GM15510 (cell line): ENCODE data around the gene RNF41.

Source experiments
- POLR2A ChIP-seq: IDR thresholded peaks from 3 replicates; pipeline ENCODE4 v1.6.1; 2011; ENCODE audit warnings: borderline replicate concordance; ENCODE audit not compliant: insufficient read length; ENCODE audit errors: extremely low read depth

RNF41 gene

GRCh38 chr12:56169229-56169759, 52.4 kb downstream of the RNF41 start:
- TF ChIP-seq POLR2A, result no peak

GRCh38 chr12:56165369-56165768, 56.4 kb downstream of the RNF41 start:
- no peak for TF ChIP-seq POLR2A

DNA sequence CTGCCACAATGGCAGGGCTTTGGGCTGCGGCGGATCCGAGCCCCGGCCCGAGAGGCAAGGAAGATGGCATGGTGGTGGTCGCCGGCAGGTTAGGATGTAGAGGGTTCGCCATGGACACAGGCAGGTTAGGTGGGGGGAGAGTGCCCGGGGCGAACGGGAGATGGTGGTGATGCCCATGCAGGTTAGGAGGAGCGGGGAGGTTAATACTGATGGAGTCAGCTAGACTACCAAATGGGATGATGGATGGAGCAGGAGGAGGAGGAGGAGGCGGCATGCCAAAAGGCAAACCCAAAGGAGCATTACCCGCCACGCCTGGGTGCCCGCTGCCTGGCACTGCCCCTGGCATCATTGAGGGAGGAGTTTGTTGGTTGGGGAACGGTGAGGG, 57.4 kb downstream of the RNF41 start:
- no peak for TF ChIP-seq POLR2A

DNA sequence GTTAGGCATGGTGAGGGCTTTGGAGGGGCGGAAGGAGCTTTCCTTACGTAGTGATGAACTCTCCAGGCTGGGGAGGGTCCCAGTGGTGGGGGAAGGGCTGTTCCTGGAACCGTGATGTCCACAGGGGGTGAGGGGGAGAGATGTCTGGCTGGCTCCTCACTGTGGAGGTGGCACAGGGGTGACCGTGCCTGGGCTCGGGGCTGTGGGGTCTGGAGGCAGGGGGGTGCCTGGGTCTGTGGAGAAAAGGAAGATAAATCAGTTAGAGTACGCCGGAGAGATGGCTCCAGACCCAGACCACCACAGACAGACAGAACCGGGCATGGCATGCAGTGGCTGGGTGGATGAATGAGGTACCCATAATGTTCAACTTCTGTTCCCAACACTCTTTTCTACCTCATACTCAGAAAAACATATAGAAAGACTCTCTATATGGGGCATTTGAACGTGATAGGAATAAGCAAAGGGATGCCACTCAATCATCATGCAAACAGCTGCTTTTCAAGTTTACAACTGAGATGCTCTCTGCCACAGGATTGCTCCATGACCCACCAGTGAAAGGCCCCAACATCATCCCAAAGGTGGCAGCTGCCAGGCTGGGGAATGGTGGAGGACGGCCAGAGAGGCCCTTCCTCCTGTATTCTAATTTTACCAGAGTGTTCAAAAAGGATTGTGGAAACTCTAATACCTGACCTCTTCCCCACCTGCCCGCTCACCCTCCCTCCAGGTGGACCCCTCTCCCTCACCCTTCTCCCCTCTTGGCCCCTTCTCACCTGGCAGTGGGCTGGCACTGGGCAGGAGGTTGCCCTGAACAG, 58.0 kb downstream of the RNF41 start:
- no peak for TF ChIP-seq POLR2A

- TF ChIP-seq POLR2A, result no peak
These were observed 59.0 kb downstream of the RNF41 start for GRCh38 chr12:56162468-56163290.

- no peak for TF ChIP-seq POLR2A
These were observed 59.9 kb downstream of the RNF41 start for GRCh38 chr12:56161690-56162351.

DNA sequence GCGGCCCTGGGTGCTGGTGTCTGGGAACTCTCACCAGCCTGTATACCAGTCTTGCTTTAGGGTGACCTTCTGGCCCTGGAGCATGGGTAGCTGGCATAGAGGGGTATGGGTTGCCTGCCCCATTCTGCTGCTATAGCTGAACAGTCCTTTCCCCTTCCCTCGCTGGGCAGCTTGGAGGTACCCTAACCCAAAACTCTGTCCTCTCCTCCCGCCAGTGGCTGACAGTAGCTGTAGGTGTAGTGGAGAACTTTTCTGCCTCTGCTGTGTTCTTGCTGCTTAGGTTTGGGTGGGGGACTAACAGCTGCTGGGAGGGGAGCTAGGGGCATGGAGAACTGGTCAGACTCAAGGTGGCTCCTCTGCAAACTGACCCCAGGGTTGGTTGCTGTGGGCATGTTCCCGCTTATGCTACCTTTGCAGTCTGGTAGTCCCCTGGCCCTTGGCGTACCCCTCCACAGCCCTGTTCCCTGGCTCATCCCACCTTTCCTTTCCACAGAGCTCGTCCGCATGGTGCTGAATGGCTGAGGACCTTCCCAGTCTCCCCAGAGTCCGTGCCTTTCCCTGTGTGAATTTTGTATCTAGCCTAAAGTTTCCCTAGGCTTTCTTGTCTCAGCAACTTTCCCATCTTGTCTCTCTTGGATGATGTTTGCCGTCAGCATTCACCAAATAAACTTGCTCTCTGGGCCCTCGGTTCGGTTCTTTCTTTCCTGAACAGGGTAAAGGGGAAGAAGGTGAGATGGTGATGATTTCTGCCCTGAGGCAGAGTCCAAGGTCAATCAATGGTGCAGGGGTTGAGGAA, 60.6 kb downstream of the RNF41 start:
- no peak for TF ChIP-seq POLR2A

DNA sequence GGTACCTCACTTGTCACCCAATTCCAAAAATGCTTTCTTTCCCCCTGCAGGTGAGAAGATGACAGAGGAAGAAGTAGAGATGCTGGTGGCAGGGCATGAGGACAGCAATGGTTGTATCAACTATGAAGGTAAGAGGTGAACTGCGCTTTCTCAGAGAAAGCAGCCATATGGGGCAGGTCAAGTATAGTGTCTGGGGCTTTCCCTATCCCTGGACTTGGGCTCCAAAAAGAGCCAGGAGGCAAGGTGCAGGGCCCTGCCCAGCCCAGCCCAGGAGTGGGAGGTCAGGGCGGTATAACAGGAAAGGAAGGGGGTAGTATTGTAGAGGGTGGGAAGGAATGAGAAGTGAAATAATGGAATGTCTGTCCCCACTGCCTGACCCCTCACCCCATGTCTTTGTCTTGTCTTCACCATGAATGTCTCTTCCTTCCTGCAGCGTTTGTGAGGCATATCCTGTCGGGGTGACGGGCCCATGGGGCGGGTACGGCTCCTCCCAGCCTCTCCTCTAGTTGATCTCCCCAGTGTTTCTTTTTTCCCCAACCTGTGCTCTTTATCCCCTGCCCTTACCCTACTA, 61.4 kb downstream of the RNF41 start:
- TF ChIP-seq POLR2A, result peak; percentile 36

- TF ChIP-seq POLR2A, result no peak
These were observed 62.1 kb downstream of the RNF41 start for GRCh38 chr12:56159482-56160192.

DNA sequence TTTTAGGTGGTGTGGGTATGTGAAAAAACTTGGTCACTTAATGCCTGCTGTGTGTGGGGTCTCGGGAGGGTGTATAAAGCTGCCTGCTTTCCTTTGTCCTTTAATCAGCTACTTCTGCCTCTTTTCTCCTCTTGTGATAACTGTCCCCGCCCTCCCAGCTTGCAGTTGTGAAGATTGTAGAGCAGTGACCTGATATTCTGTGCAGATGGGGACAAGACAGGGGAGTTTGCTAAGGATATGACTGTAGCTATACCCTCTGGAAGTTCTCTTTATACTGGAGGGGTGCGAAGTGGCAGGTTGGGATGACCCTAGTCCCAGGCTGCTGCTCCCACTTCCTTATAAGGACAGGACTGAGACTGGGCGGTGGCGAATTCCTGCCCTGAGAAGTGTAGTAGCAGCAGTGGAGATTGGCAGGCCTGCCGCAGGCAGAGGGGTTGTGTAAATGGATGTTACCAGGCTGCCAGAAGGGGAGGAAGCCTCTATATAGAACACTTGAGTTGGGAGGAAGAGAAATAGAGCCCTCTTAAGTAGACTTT, 62.7 kb downstream of the RNF41 start:
- no peak for TF ChIP-seq POLR2A

DNA sequence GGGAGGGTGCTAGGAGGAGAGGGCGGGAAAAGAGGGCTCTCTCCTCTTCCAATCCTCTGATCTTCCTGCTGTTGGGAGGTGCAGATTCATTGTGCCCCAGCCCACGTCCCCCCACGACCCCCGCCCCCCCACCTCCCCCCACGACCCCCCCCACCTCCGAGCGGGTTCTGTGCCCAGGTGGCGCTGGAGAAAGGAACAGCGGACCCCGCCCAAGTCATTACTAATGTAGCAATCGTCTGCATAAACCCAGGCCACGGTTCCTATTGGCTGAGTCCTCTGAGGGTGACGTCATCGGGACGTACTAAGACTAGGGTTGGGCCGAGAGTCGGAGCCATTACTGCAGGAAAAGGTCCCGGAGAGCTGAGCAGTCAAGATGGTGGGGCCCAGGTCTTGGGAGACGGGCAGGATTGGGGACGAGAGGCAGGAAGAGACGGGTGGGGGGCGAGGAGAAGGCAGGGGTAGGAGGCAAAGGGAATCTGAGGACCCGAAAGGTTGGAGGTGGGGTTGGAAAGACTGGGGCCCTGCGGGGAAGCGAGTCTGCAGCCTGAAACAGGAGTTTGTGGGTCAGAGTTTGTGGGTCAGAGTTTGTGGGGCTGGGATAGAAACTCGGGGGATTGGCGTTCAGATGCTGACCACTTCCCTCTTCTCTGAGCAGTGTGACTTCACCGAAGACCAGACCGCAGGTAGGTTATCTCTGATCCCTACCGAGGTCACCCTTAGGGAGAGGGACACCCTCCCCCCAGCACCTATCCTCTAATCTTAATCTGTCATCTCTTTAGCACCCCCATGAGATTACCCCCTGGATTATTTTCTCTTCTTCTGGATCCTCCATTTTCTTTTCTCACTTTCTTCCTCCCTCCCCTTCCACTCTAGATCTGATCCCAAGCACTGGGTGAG, 63.4 kb downstream of the RNF41 start, which contains the start of gene MYL6:
TSS of gene MYL6 (plus strand) at position 331 of the 897 bp plus-strand sequence. CDS start at position 374, 43 bp downstream.
- peak; percentile 98 for TF ChIP-seq POLR2A

DNA sequence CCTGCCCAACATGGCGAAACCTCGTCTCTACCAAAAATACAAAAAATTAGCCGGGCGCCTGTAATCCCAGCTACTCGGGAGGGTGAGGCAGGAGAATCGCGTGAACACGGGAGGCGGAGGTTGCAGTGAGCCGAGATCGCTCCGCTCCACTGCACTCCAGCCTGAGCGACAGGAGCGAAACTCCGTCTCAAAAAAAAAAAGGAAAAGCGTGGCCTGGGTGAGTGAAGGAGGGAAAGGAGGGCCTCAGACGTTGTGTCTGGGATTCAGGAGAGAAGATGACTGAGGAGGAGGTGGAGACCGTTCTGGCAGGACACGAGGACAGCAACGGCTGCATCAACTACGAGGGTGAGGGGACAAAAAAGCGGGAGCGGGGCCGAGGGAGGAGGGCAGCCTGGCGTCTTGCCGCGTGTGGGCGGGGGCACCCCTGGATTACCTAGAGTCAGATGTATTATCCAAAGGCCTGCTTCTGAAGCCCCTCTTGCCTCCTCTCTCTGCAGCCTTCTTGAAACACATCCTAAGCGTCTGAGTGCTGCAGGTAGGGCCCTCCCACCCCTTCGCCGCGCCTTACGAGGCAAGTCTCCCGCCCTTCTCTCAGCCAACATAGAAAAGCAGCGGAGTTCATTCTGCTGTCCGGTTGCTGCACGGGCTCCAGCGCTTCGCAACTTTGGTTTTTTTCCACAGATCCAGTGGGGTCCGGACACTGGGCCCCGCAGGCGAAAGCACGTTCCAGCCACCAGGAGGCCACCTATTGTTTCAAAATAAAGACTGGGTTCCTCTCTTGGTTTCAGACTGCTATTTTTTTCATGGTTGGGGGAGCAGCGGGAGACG, 64.3 kb downstream of the RNF41 start:
- TF ChIP-seq POLR2A, result peak; percentile 31
